ENCODE data around the gene NRG3.

DNA sequence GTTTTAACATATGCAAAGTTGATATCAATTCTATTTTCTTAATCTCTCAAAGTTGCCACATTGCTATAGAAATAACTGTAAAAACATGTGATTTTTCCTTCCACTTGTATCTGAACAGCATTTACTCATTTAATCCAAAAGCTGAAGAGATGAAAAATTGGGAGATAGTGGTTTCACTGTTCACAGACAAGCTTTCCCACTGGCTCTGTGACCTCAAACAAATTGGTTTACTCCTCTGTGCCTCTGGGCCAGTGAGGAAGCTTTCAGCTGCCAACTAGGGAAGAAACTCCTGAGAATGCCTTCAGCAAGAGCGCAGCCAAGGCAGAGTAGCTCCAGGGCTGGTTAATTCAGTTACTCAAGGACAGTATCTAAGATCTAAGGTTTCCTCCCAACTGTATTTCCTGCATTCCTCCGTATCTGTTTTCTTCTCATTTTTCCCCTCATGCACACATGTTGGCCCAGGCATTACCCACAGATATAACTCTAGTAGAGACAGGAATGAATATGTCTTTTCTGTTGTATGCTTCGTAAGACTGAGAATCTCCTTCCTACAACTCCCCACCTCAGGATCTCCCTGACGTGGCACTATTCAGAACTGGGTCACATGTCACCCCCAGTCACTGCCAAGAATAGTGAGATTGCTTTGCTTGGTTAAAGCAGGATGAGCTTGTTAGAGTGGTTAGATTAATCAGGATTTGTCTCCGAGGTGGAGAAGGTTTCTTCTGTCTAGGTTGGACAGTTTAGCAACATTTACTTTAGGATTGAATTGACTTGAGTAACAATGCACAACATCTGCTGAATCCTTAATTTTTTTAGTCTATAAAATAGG lies 315.7 kb downstream of the NRG3 start:
- TF ChIP-seq POLR2AphosphoS5 (IDR thresholded peaks at IDR 0.05; ENCODE audit: low read depth, low read length), result no peak
- no peak for TF ChIP-seq POLR2A (IDR thresholded peaks at IDR 0.05; ENCODE audit: low read depth, low read length)
- no peak for TF ChIP-seq TAF1 (IDR thresholded peaks at IDR 0.05; ENCODE audit: low read depth, low read length)
- no peak for TF ChIP-seq SPI1 (IDR thresholded peaks at IDR 0.05; ENCODE audit: low read depth, low read length)
- no peak for TF ChIP-seq PAX5 (IDR thresholded peaks at IDR 0.05; ENCODE audit: insufficient read depth, low read length, severe bottlenecking)
- TF ChIP-seq POU2F2 (IDR thresholded peaks at IDR 0.05; ENCODE audit: low read depth, low read length), result no peak

All from GM12891 (cell line).